Mucosa of descending colon (tissue), 3 donors: Measurements from ENCODE around the gene NUS1. TPM values are rescaled to one million over a fixed set of nuclear protein-coding genes. Genes with fewer than 3 reads are reported as not detected.
A peak's percentile ranks its signal among the peaks of the same experiment; 100 is the strongest.
"Not testable (repeated sequence)": the region's sequence is repeated elsewhere in the genome, so short reads cannot be mapped to it uniquely, and the experiment has no call there.

Experiments
- ATAC-seq: fragments of 200-7000 bp; cut with Tn5 transposase; one replicate; pipeline ENCODE4 v1.9.1; 2020; ENCODE audit warnings: mild to moderate bottlenecking, moderate library complexity
- DNase-seq, 3 donors: peaks; one replicate each; pipeline ENCODE4 v3.0.0-alpha.2; 2020
- H3K36me3 ChIP-seq: fragments of 200-600 bp; one replicate; pipeline ENCODE4 v1.8.0; 2021; ENCODE audit warnings: low read depth, mild to moderate bottlenecking
- H3K4me1 ChIP-seq: fragments of 200-600 bp; one replicate; pipeline ENCODE4 v1.8.0; 2021; ENCODE audit warnings: low read depth, mild to moderate bottlenecking
- H3K4me3 ChIP-seq: fragments of 200-600 bp; one replicate; pipeline ENCODE4 v1.8.0; 2021; ENCODE audit warnings: mild to moderate bottlenecking
- H3K9me3 ChIP-seq: fragments of 200-600 bp; one replicate; pipeline ENCODE4 v1.8.0; 2021; ENCODE audit warnings: mild to moderate bottlenecking
- CTCF ChIP-seq: fragments of 200-600 bp; IDR thresholded peaks from one replicate; pipeline ENCODE4 v1.8.0; 2022; ENCODE audit warnings: antibody characterized with exemption, mild to moderate bottlenecking
- intact Hi-C, 2 donors: fragments of 100-400 bp; cut with DNase I in 1 of 2; cut with micrococcal nuclease in 1 of 2; formaldehyde crosslinking; loops; one replicate each; pipeline versions ENCODE4 v1.11.0 to v1.11.1; 2022; cut with DNase I, micrococcal nuclease
- total RNA-seq, 3 donors: library from RNA; stranded (reverse); fragmentation: NEBNext Ultra II Directional in 2 of 3; extraction: Animal tissue kit (Norgen Biotek cat#: 25700) in 2 of 3; gene quantifications; one replicate each; pipeline versions ENCODE4 v1.2.1 to v1.2.4, GENCODE V29; 2021 to 2023
- donor health status: DM: no; HTN: no; CAD: no; lungs with moderate emphysema.
- donor health status: DM: no; HTN: no; CAD: no.
- donor health status: DM: no; HTN: yes; CAD: no.

The NUS1 gene
- total RNA-seq, 3 donors from 2014 or later = 24.2 to 34.8 (median 34.3) TPM

GRCh38 chr6:117687021-117687648 is 11.9 kb downstream of the NUS1 start:
- peak; percentile 83 for ATAC-seq
- intact Hi-C loops = no loop called here
- TF ChIP-seq CTCF = no peak
- Histone ChIP-seq H3K36me3 (no peaks in the 10 kb centered on the region), H3K4me1 (peaks cover 9% of the 10 kb centered on the region), H3K4me3 (no peak overlapping the region), H3K9me3 (no peaks in the 10 kb centered on the region)
- DNase-seq = no peak

- H3K36me3 ChIP-seq, H3K4me1 ChIP-seq, DNase-seq, intact Hi-C loops, H3K9me3 ChIP-seq, H3K4me3 ChIP-seq, ATAC-seq: not testable (repeated sequence)
Observed at GRCh38 chr6:117689584-117689983, 14.3 kb downstream of the NUS1 start.

GRCh38 chr6:117706504-117706903 is 31.2 kb downstream of the NUS1 start:
- no peak for TF ChIP-seq CTCF
- DNase-seq (no peak), ATAC-seq (no peak)
- H3K9me3 ChIP-seq = no peaks in the 10 kb centered on the region
- intact Hi-C loops = no loop called here
- no peak overlapping the region for H3K4me3 ChIP-seq
- H3K36me3 ChIP-seq = no peaks in the 10 kb centered on the region
- H3K4me1 ChIP-seq = no peaks in the 10 kb centered on the region

GRCh38 chr6:117706936-117707509 is 31.8 kb downstream of the NUS1 start:
- H3K36me3 ChIP-seq, H3K4me3 ChIP-seq, H3K4me1 ChIP-seq, ATAC-seq, H3K9me3 ChIP-seq, intact Hi-C loops, DNase-seq: not testable (repeated sequence)

- DNase-seq (no peak), ATAC-seq (no peak)
- TF ChIP-seq CTCF = no peak
- H3K4me3 ChIP-seq = no peak overlapping the region
- no peaks in the 10 kb centered on the region for H3K4me1 ChIP-seq
- intact Hi-C loops = no loop called here
- H3K36me3 ChIP-seq = no peaks in the 10 kb centered on the region
- no peaks in the 10 kb centered on the region for H3K9me3 ChIP-seq
Observed at GRCh38 chr6:117711369-117711768, 36.1 kb downstream of the NUS1 start.

- Histone ChIP-seq H3K36me3 (no peaks in the 10 kb centered on the region), H3K9me3 (peaks cover 7% of the 10 kb centered on the region), H3K4me3 (no peak overlapping the region), H3K4me1 (no peaks in the 10 kb centered on the region)
- DNase-seq = no peak
- no peak for ATAC-seq
- intact Hi-C loops = no loop called here
- TF ChIP-seq CTCF = no peak
Observed at GRCh38 chr6:117718895-117719294, 43.6 kb downstream of the NUS1 start.

GRCh38 chr6:117721520-117721919 is 46.3 kb downstream of the NUS1 start:
- DNase-seq, H3K9me3 ChIP-seq, intact Hi-C loops, H3K36me3 ChIP-seq, ATAC-seq, H3K4me1 ChIP-seq, H3K4me3 ChIP-seq: not testable (repeated sequence)
